Upper lobe of right lung (tissue), 1 donor: Measurements from ENCODE around the gene LHX3. TPM values are rescaled to one million over a fixed set of nuclear protein-coding genes. Genes with fewer than 3 reads are reported as not detected.

ENCODE experiments used
- ATAC-seq: fragments of 200-7000 bp; cut with Tn5 transposase; one replicate; pipeline ENCODE4 v1.9.1; 2020; ENCODE audit warnings: mild to moderate bottlenecking, moderate library complexity
- DNase-seq: peaks from one replicate; pipeline ENCODE4 v3.0.0-alpha.2; 2020
- H3K27ac ChIP-seq: fragments of 200-600 bp; one replicate; pipeline ENCODE4 v1.8.0; 2022
- H3K27me3 ChIP-seq: fragments of 200-600 bp; one replicate; pipeline ENCODE4 v1.8.0; 2022; ENCODE audit warnings: mild to moderate bottlenecking
- H3K36me3 ChIP-seq: fragments of 200-600 bp; one replicate; pipeline ENCODE4 v1.8.0; 2022
- H3K4me1 ChIP-seq: fragments of 200-600 bp; one replicate; pipeline ENCODE4 v1.8.0; 2022
- H3K4me3 ChIP-seq: fragments of 200-600 bp; one replicate; pipeline ENCODE4 v1.8.0; 2022; ENCODE audit warnings: mild to moderate bottlenecking
- H3K9me3 ChIP-seq: fragments of 200-600 bp; one replicate; pipeline ENCODE4 v1.8.0; 2022
- CTCF ChIP-seq: fragments of 200-600 bp; IDR thresholded peaks from one replicate; pipeline ENCODE4 v1.8.0; 2022; ENCODE audit warnings: antibody characterized with exemption
- intact Hi-C: fragments of 100-400 bp; cut with DNase I; formaldehyde crosslinking; loops from one replicate; pipeline ENCODE4 v1.11.0; 2022
- long read RNA-seq: library from polyadenylated mRNA; unstranded; transcript quantifications from one replicate; pipeline ENCODE4 v2.0.0, GENCODE V29; 2021
- total RNA-seq: library from RNA; stranded (reverse); fragmentation: NEBNext Ultra II Directional; extraction: Animal tissue kit (Norgen Biotek cat#: 25700); gene quantifications from one replicate; pipeline ENCODE4 v1.2.1, GENCODE V29; 2021
- donor health status: DM: no; HTN: yes; CAD: no; lungs with severe emphysema.

LHX3 gene
- total RNA-seq: not detected
- long read RNA-seq: 0 reads

- no peak for TF ChIP-seq CTCF
- Histone ChIP-seq H3K27ac (no peak within 1 kb of the TSS), H3K4me3 (no peak within 1 kb of the TSS), H3K4me1 (no peaks in the 10 kb centered on the region), H3K27me3 (peaks cover 52% of the 10 kb centered on the region), H3K9me3 (no peaks in the 10 kb centered on the region), H3K36me3 (no peaks in the 10 kb centered on the region)
- intact Hi-C loops: no loop called here
- ATAC-seq (peak; percentile 54), DNase-seq (no peak)
Measured at GRCh38 chr9:136204838-136205706, at the start of gene LHX3. Gene LHX3, minus strand, starts transcription at chr9:136205128. Its CDS starts 116 bp downstream, at chr9:136205012.

- H3K4me1 ChIP-seq: no peaks in the 10 kb centered on the region
- peaks cover 13% of the 10 kb centered on the region for H3K27me3 ChIP-seq
- no peaks in the 10 kb centered on the region for H3K9me3 ChIP-seq
- TF ChIP-seq CTCF: no peak
- no peak overlapping the region for H3K27ac ChIP-seq
- no peak for DNase-seq
- ATAC-seq: no peak
- H3K4me3 ChIP-seq: no peak overlapping the region
- intact Hi-C loops: no loop called here
- no peaks in the 10 kb centered on the region for H3K36me3 ChIP-seq
Measured at GRCh38 chr9:136253246-136254130, 48.6 kb upstream of the LHX3 start.

- no peak for DNase-seq
- no peak overlapping the region for H3K4me3 ChIP-seq
- no peak for ATAC-seq
- H3K9me3 ChIP-seq: no peaks in the 10 kb centered on the region
- no peaks in the 10 kb centered on the region for H3K4me1 ChIP-seq
- H3K36me3 ChIP-seq: no peaks in the 10 kb centered on the region
- H3K27ac ChIP-seq: no peak overlapping the region
- H3K27me3 ChIP-seq: peaks cover 13% of the 10 kb centered on the region
- intact Hi-C loops: no loop called here
- TF ChIP-seq CTCF: no peak
Measured at GRCh38 chr9:136252846-136253245, 47.9 kb upstream of the LHX3 start.

DNA sequence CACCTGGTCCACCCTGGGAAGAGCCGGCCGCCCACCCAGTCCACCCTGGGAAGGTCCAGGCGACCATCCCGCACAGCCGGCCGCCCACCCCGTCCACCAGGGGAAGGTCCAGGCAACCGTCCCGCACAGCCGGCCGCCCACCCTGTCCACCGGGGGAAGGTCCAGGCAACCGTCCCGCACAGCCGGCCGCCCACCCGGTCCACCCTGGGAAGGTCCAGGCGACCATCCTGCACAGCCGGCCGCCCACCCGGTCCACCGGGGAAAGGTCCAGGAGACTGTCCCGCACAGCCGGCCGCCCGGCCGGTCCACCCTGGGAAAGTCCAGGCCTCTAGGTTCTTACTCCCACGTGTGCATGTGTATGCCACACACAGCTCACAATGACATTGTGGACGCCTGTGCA, 47.4 kb upstream of the LHX3 start:
- no peak for TF ChIP-seq CTCF
- Histone ChIP-seq H3K9me3 (no peaks in the 10 kb centered on the region), H3K4me1 (no peaks in the 10 kb centered on the region), H3K4me3 (no peak overlapping the region), H3K36me3 (no peaks in the 10 kb centered on the region), H3K27me3 (peaks cover 13% of the 10 kb centered on the region), H3K27ac (no peak overlapping the region)
- intact Hi-C loops: no loop called here
- ATAC-seq (no peak), DNase-seq (no peak)

- Histone ChIP-seq H3K27me3 (peaks cover 9% of the 10 kb centered on the region), H3K27ac (no peak overlapping the region), H3K36me3 (no peaks in the 10 kb centered on the region), H3K4me3 (no peak overlapping the region), H3K4me1 (no peaks in the 10 kb centered on the region), H3K9me3 (no peaks in the 10 kb centered on the region)
- ATAC-seq (no peak), DNase-seq (no peak)
- intact Hi-C loops: no loop called here
- no peak for TF ChIP-seq CTCF
Measured at GRCh38 chr9:136251264-136252115, 46.6 kb upstream of the LHX3 start.
